ENCODE data around the gene CEP20.

CEP20 gene, protein sequence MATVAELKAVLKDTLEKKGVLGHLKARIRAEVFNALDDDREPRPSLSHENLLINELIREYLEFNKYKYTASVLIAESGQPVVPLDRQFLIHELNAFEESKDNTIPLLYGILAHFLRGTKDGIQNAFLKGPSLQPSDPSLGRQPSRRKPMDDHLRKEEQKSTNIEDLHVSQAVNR

DNA sequence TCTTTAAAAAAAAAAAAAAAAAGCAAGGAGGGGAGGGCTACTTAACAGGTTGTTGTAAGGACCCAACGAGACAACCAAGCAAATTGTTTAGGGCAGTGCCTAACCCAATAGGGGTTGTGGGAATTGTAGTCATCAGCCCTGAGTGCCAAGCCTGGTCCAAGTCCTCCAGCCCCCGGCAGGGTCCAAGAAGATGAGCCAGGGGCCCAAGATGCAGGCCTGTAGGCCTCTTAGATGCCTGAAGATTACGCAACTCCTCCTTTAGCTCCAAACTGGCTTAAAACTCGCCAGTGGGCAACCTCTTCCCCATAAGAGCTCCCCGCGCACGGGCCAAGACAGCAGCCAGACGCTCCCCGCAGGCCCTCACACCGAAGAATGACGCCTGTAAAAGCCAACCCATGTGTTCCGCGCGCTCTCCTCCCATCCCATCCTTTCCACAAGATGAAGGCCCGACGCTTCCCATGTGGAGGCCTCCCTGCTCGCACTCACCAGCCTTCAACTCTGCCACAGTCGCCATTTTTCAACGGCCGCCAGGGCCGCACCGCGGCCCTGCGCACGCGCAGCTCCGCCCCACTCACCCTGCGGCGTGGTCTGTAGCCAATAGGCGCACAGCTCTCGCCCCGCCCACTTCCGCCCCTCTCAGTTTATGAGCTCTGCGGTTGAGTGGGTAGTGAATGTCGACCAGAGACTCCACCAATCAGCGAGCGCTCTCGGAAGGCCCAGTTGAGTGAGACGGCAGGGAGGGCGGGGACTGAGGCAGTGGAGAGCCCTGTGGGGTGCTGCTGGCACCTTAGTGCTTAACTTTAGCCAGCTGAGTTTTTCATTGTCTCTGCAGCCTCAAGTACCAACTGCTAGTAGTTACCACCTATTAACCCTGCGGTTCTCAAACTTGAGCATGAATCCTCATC lies at the start of gene CEP20:
Gene CEP20, minus strand, starts transcription at position 532 of the 905 bp plus-strand sequence. Its CDS starts 18 bp downstream, at position 514.
- TF ChIP-seq, protein P1, sequence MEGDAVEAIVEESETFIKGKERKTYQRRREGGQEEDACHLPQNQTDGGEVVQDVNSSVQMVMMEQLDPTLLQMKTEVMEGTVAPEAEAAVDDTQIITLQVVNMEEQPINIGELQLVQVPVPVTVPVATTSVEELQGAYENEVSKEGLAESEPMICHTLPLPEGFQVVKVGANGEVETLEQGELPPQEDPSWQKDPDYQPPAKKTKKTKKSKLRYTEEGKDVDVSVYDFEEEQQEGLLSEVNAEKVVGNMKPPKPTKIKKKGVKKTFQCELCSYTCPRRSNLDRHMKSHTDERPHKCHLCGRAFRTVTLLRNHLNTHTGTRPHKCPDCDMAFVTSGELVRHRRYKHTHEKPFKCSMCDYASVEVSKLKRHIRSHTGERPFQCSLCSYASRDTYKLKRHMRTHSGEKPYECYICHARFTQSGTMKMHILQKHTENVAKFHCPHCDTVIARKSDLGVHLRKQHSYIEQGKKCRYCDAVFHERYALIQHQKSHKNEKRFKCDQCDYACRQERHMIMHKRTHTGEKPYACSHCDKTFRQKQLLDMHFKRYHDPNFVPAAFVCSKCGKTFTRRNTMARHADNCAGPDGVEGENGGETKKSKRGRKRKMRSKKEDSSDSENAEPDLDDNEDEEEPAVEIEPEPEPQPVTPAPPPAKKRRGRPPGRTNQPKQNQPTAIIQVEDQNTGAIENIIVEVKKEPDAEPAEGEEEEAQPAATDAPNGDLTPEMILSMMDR (IDR thresholded peaks at IDR 0.05) = no peak

DNA sequence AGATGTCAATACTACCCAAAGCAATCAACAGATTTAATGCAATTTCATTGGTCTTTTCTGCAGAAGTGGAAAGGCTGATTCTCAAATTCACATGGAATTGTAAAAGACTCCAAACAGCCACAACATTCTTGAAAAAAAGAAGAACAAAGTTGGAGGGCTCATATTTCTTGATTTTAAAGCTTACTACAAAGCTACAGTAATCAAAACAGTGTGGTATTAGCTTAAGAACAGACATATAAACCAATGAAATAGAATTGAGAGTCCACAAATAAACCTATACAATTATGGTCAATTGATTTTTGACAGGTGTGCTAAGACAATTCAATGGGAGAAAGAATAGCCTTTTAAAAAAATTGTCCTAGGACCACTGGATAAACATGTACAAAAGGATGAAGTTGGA lies 46.6 kb upstream of the CEP20 start:
- TF ChIP-seq, protein P1 (IDR thresholded peaks at IDR 0.05) = no peak

DNA sequence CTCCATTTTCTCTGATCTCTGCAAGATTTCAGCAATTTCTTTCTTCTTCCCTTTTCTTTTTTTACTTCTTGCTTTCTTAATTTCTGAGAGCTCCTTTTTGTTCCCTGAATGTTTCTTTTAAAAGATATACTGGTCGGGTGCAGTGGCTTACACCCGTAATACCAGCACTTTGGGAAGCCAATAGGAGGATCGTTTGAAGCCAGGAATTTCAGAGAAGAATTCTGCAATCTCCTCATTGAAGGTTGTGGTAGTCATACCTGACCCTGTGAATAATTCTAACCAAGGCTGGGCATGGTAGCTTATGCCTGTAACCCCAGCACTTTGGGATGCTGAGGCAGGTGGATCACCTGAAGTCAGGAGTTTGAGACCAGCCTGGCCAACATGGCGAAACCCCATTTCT lies 45.4 kb upstream of the CEP20 start:
- TF ChIP-seq, protein P1 (IDR thresholded peaks at IDR 0.05) = no peak

DNA sequence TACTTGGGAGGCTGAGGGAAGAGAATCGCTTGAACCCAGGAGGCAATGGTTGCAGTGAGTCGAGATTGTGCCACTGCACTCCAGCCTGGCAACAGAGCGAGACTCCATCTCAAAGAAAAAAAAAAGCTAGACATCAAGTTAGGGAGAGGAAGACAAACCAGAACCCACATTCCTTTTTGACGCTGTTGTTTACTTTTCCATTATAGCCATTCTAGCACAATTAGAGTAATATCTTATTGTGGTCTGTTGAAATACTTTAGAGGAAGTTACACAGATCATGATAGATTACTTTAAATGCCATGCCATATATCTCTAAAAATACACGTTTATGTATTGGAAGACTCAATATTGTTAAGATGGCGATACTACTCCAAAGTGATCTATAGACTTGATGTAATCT lies 44.5 kb upstream of the CEP20 start:
- TF ChIP-seq, protein P1 (IDR thresholded peaks at IDR 0.05) = no peak

DNA sequence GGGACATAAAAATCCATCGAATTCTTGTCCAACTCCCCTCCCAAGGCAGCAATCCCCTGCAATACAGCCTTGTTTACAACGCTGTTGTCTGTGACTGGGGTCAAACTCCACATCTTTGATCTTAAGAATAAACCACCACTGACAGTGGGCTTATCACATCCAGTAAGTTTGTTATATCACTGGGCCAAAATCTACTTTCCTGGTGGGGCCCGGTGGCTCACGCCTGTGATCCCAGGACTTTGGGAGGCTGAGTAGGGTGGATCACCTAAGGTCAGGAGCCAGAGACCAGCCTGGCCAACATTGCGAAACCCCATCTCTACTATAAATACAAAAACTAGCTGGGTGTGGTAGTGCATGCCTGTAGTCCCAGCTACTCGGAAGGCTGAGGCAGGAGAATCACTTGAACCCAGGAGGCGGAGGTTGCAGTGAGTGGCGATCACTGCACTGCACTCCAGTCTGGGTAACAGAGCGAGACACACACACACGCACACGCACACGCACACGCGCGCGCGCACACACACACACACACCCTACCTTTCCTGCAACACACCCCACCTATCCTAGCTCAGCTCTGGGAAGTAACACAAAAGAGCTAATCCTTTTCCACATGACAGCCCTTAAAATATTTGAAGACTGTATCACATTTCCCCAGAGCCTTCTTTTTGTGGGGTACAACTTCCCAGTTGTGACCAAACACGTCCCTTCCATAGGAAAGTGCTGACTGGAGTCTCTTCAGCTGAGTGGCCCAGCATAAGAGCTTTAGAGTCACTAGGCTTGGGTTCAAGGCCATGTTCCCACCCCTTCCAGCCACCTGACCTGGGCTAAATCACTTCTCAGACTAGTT lies 40.1 kb upstream of the CEP20 start:
- TF ChIP-seq, protein P1 (IDR thresholded peaks at IDR 0.05) = no peak

DNA sequence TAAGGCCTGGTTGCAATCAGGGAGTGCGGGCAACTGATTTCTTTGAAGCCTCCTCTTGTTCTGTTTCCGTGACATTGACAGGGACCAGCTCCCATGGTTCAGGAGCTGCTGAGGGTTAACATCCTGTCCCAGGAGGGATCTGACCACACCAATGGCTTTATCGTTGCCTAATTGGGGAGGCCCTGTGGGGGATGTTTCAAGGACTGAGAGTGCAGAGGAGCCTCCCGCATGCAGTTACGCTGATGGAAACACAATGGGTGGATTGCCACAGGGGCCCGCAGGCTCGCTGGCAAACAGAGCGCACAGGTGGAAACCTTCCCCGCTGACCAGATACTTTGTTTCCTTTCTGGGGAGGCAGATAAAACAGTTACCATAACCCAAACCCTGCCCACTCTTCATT lies 37.2 kb upstream of the CEP20 start:
- TF ChIP-seq, protein P1 (IDR thresholded peaks at IDR 0.05) = no peak

DNA sequence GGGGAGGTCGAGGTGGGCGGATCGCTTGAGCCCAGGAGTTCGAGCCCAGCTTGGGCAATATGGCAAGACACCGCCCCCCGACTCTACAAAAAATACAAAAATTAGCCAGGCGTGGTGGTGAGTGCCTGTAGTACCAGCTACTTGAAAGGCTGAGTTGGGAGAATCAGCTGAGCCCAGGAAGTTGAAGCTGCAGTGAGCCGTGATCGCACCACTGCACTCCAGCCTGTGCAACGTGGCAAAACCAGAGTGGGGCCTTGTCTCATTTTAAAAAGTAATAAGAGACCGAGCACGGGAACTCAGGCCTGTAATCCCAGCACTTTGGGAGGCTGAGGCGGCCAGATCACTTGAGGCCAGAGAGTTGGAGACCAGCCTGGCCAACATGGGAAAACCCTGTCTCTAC lies 36.6 kb upstream of the CEP20 start:
- TF ChIP-seq, protein P1 (IDR thresholded peaks at IDR 0.05) = no peak
